HG02623 (cell line): ENCODE results near the gene PARP15.

Experiments used
- ATAC-seq: cut with Tn5 transposase; IDR thresholded peaks from one replicate; pipeline ENCODE4 v1.9.1; 2021; ENCODE audit warnings: moderate library complexity; ENCODE audit not compliant: unreplicated experiment

Gene PARP15

GRCh38 chr3:122568755-122569154, 8.7 kb upstream of the PARP15 start:
- ATAC-seq = no peak

GRCh38 chr3:122572940-122573412, 4.5 kb upstream of the PARP15 start:
- ATAC-seq = peak; percentile 29

- ATAC-seq = peak; percentile 84
These were observed 1.1 kb upstream of the PARP15 start for GRCh38 chr3:122576174-122576940.

GRCh38 chr3:122578069-122578740, 755 bp downstream of the PARP15 start:
- ATAC-seq = no peak

- no peak for ATAC-seq
These were observed 3.0 kb downstream of the PARP15 start for GRCh38 chr3:122580470-122580869.

GRCh38 chr3:122581622-122582021, 4.2 kb downstream of the PARP15 start:
- no peak for ATAC-seq

- no peak for ATAC-seq
These were observed 4.9 kb downstream of the PARP15 start for GRCh38 chr3:122582390-122582789.

- ATAC-seq = no peak
These were observed 8.6 kb downstream of the PARP15 start for GRCh38 chr3:122586098-122586497.

GRCh38 chr3:122586773-122587485, 9.5 kb downstream of the PARP15 start:
- no peak for ATAC-seq

GRCh38 chr3:122587572-122587971, 10.1 kb downstream of the PARP15 start:
- ATAC-seq = no peak

- ATAC-seq = no peak
These were observed 11.8 kb downstream of the PARP15 start for GRCh38 chr3:122589297-122589696.

GRCh38 chr3:122590610-122591009, 13.2 kb downstream of the PARP15 start:
- no peak for ATAC-seq

GRCh38 chr3:122594025-122594424, 16.6 kb downstream of the PARP15 start:
- ATAC-seq = no peak

GRCh38 chr3:122598151-122598550, 20.7 kb downstream of the PARP15 start:
- ATAC-seq = no peak

- no peak for ATAC-seq
These were observed 21.1 kb downstream of the PARP15 start for GRCh38 chr3:122598556-122598955.

- ATAC-seq = no peak
These were observed 24.7 kb downstream of the PARP15 start for GRCh38 chr3:122602011-122602710.

- ATAC-seq = no peak
These were observed 25.6 kb downstream of the PARP15 start for GRCh38 chr3:122603056-122603455.

- no peak for ATAC-seq
These were observed 28.9 kb downstream of the PARP15 start for GRCh38 chr3:122606330-122606729.

GRCh38 chr3:122608916-122609315, 31.5 kb downstream of the PARP15 start:
- ATAC-seq = no peak

GRCh38 chr3:122609798-122610559, 32.5 kb downstream of the PARP15 start:
- peak; percentile 89 for ATAC-seq
